NT2/D1 (cell line): ENCODE results near the gene VAMP7.

Source experiments
- YY1 ChIP-seq: IDR thresholded peaks from 2 replicates; pipeline ENCODE4 v1.6.1; 2011; ENCODE audit not compliant: insufficient read length, insufficient read depth
- ZNF274 ChIP-seq: IDR thresholded peaks from 2 replicates; pipeline ENCODE4 v1.6.1; 2011; ENCODE audit warnings: mild to moderate bottlenecking, low read depth, low read length

DNA sequence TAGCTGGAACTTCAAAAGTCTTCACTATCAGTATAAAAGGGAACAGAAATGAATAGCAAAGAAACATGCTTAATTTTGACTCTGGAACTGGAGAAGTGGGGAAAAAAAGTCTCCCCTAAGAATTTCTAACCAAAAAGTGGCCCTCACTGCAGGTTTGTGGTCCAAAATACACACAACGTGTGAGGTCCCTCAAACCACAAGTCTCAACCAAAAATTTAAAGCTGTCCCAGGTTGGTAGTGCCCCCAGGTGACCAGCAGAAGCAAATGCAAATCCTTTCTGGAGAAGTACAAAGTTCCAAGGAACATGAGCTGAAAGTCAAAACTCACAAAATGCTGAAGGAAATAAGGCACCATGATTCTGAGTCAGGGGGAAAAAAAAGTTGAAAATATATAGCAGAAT lies 23.6 kb upstream of the VAMP7 start:
- TF ChIP-seq YY1 (no peak), ZNF274 (no peak)
